ENCODE data around the gene KIAA1191.
A peak's percentile ranks its signal among the peaks of the same experiment; 100 is the strongest.
"Not testable (repeated sequence)": the region's sequence is repeated elsewhere in the genome, so short reads cannot be mapped to it uniquely, and the experiment has no call there.

KIAA1191 gene

DNA sequence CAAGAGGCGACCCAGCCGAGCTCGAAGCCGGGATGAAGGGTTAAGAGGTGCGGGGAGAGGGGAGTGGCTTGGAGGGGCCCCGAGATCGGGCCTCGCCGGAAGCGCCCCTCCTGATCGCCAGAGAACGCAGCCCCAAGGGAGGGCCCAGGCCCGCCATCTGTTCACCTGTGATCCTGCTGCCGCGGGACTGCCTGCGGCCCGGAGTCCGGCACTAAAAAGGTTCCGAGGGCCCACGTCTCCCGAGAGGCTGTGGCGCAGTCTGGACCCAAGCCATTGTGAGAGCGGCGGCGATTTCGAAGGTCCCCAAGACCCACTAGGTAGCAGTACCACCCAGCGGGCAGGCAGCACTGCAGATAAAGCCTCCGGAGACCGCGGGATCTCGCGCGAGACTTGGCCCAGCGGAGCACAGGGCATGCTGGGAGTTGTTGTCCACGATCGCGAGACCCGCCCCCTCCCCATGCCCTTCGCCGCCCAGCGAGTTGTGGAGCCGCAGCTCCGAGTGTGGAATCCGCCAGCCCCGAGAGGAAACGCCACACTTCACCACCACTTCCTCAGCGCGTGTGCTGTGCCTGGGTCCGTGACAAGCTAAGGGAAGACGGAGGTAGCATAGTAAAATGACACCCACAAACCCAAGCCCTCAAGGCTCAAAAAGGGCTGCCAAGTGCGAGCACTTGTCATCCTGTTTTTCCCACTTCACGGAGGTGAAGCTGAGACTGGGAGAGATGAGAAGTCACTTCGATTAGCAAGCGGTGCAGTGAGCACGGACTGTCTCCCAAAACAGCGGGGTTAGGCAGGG lies at the start of gene KIAA1191:
Gene KIAA1191 (minus strand): TSS at position 328 of the 796 bp plus-strand sequence. CDS start 2,256 bp downstream, outside the sequence.
- peak; percentile 97 for DNase-seq

- DNase-seq: no peak
Observed at GRCh38 chr5:176410486-176411180, 49.1 kb upstream of the KIAA1191 start.

DNA sequence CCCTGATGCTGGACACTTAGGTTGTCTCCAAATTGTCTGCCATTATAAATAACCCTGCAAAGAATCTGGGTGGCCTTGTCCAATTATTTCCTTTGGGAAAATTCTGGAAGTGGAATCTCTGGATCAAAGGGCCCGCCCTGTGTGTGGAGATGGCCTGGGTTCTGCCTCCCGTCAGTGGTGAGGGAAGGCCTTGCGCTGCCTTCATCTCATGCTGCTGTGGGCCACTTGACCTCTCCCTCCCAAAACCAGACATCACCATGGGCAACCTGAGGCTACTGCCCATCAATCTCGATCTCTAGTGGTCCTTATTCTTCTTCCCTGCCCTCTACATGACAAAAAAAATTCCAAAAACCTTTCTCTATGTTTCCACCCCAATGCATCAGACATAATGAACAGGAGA lies 48.2 kb upstream of the KIAA1191 start:
- DNase-seq: no peak

DNA sequence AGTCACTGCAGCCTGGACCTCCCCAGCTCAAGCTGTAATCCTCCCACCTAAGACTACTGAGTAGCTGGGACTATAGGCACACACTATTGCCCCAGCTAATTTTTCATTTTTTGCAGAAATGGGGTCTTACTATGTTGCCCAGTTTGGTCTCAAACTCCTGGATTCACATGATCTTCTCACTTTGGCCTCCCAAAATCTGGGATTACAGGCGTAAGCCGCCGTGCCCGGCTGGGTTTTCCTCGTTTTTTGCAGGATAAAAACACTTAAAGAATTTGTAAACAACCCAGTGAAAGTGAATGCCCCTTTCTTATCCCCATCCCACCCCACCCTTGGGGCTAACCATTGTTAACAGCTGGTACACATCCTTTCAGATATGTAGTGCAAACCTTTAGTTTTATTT lies 47.0 kb upstream of the KIAA1191 start:
- no peak for DNase-seq

DNA sequence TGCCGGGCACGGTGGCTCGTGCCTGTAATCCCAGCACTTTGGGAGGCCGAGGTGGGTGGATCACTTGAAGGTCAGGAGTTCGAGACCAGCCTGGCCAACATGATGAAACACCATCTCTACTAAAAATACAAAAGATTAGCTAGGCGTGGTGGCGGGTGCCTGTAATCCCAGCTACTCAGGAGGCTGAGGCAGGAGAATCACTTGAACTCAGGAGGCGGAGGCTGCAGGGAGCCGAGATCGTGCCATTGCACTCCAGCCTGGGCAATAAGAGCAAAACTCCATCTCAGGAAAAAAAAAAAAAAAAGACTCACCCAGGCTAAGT lies 46.6 kb upstream of the KIAA1191 start:
- DNase-seq: not testable (repeated sequence)

- DNase-seq: no peak
Observed at GRCh38 chr5:176407456-176408251, 46.1 kb upstream of the KIAA1191 start.

GRCh38 chr5:176406436-176407052 lies 45.0 kb upstream of the KIAA1191 start:
- DNase-seq: no peak

GRCh38 chr5:176405656-176406435 lies 44.3 kb upstream of the KIAA1191 start:
- DNase-seq: no peak

DNA sequence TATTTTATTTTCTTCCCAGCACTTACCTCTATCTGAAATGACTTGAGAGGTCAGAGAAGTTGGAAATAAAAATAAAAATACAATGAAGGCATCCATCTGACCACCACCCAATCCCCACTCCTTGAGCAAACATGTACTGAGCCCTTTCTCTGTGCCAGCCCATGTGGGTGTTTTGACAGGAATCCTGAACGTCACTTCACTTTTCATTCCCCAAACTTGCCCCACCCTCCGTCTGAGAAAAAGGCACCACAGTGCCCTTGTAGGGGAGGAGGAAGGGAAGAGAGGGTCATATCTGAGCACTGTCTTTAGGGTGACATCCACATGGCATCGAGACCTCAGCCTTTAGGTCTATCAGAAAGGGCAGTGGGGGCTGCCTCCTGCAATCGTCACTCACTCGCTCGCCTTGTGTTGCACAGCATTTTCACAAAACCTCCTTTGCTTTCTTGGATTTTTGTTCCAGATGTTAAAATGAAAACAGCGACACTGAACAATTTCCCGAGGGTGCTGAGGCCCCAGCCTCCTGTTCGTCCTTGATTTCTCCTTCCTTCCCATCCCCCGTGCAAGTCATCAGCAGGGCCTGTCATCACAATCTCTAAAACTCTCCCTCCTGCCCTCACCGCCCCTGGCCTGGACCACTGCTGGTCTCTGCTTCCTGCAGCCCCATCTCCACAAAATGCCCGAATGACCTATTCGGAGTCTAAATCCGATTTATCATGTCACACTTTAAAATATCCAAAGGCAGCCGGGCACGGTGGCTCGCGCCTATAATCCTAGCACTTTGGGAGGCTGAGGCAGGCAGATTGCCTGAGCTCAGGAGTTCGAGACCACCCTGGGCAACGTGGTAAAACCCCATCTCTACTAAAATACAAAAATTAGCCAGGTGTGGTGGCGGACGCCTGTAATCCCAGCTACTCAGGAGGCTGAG lies 40.0 kb upstream of the KIAA1191 start:
- DNase-seq: no peak

DNA sequence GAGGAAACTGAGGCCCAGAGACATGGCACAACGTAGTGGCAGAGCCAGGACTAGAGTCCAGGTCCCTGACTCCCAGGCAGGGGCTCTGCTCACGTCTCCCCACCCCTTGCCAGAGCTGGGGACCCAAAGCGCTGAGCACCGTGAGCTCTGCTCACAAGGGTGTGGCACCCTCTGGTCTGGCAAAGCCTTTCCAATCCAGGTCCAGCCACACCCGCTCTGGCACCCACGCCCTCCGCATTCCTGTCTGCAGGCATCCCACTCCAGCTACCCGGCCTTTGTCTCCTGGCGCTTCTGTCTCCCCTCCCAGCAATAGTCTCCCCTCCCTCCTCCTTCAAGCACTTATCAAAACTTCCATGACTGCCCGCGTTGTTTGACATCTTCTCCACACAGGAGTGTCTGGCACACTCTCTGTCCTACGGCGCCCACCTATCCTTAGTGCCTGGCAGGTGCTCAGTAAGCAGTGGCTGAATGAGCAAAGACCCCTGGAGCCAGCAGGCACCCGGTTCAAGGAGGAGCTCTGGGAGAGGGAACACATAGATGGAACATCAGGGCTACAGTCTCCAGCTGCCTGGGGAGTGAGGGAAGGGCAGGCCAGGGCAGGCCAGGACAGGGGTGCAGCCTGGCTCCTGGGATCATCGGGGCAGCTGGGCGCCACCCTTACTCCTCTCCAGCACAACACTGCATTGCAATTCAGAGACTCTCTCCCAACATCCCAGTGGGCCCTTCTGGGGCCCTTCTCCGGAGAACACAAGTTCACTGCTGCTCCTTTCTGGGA lies 39.0 kb upstream of the KIAA1191 start:
- no peak for DNase-seq

GRCh38 chr5:176397736-176398420 lies 36.3 kb upstream of the KIAA1191 start:
- no peak for DNase-seq

DNA sequence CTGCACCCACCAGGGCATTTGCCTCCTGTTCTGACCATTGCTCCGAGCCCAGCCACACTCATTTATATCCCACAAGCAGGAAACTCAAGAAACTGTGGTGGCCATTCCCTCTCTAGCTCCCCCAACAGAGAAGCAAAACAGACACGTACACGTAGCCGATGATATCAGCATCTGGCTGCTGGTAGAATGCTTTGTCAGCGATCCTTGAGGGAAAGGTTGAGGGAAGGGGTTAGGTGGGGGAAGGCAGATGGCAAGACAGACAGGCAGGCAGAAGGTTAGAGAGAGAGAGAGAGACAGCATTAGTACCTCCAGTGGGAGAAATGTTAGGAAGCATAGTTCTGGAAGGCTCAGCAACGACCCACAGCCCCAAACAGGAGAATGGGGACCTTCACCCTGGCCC lies 34.8 kb upstream of the KIAA1191 start:
- DNase-seq: no peak

DNA sequence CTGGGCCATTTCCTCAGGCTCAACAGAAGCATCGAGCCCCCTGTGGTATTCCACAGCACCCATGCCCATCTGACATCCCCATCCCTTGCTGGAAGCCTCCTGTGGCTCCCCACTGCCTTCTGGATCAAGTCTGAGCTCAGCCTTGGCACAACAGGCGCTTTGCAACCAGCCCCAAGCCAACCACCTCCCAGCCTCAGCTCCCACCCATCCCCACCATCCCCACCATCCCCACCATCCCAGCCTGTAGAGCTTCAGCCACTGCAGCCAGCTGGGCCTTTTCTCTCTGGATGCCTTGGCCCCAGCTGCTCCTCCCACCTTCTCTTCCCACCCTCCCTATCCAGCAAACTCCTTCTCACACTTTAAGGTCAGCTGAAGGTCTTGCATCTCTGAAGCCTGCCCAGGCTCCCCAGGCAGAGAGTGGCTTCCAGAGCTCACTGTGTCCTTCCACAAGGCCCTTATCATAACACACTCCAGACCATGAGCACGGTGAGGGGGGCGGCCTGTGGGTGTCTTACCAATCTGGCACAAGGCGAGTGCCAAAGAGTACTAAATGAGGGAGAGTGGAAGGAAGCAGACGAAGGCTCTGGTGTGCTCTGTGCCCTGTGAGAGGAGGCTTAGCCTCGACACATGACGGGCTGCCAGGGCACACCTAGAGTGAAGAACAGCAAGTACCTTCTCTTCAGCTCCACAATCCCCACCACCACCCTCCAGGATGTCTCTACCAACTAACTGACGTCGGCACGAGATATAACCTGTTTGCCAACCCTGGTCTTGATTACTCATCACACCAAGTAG lies 33.5 kb upstream of the KIAA1191 start:
- no peak for DNase-seq

DNA sequence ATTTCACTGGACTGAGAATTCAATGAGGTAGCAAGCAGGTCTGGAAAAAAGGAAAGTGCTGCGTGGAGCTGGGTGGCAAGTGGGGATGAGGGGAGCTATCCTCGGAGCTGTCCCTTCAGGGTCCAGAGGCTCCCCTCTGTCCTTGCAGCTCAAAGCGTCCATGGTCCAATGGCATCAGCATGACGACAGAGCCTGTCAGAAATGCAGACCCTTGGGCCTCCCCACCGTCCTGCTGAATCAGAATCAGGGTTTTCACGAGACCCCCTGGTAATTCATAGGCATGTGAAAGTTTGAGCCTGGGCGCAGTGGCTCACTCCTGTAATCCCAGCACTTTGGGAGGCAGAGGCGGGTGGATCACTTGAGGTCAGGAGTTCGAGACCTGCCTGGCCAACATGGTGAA lies 32.5 kb upstream of the KIAA1191 start:
- DNase-seq: no peak

GRCh38 chr5:176392526-176392925 lies 31.0 kb upstream of the KIAA1191 start:
- no peak for DNase-seq

GRCh38 chr5:176391999-176392398 lies 30.4 kb upstream of the KIAA1191 start:
- no peak for DNase-seq

- no peak for DNase-seq
Observed at GRCh38 chr5:176391479-176391878, 29.9 kb upstream of the KIAA1191 start.

DNA sequence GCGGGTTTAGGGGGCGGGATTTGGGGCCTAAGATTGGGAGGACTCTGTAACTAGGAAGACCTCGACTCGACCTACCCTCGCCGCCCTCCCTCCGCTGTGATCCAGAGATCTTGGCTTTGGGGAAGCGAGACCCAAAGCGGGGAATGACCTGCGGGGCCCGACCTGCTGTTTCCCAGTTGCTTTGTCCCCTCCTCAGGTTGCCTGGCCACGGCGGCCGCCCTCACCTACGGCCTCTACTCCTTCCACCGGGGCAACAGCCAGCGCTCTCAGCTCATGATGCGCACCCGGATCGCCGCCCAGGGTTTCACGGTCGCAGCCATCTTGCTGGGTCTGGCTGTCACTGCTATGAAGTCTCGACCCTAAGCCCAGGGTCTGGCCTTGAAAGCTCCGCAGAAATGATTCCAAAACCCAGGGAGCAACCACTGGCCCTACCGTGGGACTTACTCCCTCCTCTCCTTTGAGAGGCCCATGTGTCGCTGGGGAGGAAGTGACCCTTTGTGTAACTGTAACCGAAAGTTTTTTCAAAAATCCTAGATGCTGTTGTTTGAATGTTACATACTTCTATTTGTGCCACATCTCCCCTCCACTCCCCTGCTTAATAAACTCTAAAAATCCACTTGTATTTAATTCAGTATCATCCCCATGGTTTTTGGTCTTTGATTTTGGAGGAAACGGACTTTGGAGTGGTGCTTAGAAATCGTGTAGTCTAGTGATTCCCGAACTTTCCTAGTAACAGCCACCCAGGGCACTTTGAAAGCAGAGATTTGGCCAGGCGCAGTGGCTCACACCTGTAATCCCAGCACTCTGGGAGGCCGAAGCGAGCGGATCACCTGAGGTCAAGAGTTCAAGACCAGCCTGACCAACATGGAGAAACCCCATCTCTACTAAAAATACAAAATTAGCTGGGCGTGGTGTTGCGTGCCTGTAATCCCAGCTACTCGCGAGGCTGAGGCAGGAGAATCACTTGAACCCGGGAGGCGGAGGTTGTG lies 27.9 kb upstream of the KIAA1191 start:
- no peak for DNase-seq
